GM19438 (cell line): ENCODE measurements around the gene SNAP29.
"Not testable (repeated sequence)": the region's sequence is repeated elsewhere in the genome, so short reads cannot be mapped to it uniquely, and the experiment has no call there.

Source experiments
- ATAC-seq: cut with Tn5 transposase; IDR thresholded peaks from one replicate; pipeline ENCODE4 v1.9.1; 2021; ENCODE audit warnings: low read depth; ENCODE audit not compliant: unreplicated experiment

Gene SNAP29

GRCh38 chr22:20858615-20859416 is at the start of gene SNAP29, which contains the start of gene PI4KA:
Gene SNAP29, plus strand, starts transcription at chr22:20859007. Its CDS starts 104 bp downstream, at chr22:20859111.
Gene PI4KA, minus strand, starts transcription at chr22:20858811. Its CDS starts 86 bp downstream, at chr22:20858725.
- peak; percentile 91 for ATAC-seq

DNA sequence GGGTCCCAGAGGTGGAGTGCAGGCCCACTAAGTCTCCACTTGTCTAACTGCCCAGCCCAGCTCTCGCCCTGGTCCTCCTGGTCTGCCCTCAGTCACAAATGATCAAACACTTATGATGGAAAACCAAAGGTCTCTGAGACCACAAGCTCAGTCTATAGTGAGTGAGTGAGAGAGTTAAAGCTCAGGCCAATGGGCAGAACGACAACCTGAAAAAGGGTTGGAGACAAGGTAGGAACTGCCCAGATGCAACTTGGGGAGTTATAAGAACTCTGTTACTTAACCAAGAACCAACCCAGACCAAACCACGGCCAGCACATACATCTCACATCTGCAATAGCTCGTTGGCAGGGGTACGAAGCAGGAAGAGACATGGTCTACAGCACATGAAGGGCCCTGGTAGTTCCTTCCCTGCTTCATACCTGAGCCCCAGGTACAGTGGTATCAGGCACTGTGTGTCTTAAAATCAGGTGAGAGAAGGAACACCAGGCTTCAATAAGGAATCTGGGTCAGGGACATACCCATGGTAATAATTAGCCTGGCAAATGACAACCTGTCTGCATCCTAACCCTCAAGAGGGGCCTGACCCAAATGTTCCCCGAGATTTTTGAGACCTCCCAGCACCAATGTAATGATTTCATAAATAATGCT is 49.1 kb upstream of the SNAP29 start:
- no peak for ATAC-seq

DNA sequence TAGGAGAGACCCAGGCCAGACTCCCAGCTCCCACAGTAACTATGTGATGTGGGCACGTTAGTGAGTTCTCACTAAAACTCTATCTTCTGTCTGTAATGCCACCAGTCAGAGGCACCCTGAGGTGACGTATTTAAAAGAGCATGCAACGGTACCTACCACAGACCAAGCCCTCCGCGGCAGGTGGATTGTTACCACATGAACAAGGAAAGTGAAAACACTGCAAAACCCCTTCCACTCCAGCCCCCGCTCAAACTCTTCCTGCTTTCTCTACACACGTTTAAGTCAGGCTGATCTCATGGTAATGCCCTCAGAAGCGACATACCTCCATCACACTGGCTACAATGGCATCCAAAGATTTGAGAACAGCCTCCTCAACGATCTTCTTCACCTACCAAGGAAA is 48.2 kb upstream of the SNAP29 start:
- no peak for ATAC-seq

DNA sequence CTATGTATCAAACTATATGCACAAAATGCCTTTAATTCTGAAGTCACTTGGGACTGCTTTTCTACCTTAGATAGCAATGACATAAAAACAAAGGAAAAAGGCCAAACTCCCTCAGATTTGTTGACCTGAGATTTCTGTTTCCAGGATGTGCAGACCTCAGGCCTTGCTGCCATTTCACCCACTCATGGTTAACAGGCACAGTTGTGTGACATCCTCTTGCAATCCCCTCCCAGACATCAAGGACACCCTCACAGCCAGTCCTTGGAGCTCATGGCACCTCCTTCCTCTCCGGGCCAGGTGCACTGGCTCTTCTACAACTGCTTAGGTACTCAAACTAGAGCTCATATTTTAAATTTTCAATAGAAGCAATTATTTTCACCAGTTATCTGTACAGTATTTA is 47.6 kb upstream of the SNAP29 start:
- no peak for ATAC-seq

DNA sequence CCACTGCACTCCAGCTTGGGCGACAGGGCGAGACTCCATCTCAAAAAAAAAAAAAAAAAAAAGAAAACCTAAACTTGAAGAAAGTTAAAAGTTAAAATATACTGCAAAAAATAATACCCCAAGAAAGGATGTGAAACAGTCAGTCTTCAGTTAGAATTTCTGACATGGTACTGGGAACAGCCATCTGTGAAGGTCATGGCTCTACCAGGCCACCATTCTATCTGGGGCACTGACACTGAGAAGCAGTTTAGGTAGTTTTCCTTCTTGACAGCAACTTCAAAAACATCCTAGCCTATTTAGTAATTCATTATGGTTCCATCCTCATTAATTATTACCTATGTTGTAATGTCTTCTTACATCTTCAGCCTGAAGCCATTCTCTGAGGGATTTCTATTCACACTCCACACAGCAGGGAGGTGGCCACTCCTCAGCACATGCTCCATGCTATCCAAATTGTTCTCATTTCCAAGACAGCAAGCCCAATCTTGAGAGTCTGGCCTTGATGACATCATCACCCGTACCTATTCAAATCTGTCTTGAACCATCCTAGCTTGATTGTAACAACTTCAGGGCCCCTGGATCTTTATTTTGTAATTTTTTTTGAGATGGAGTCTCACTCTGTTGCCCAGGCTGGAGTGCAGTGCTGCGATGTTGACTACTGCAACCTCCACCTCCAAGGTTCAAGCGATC is 46.7 kb upstream of the SNAP29 start:
- no peak for ATAC-seq

GRCh38 chr22:20813056-20813455 is 45.8 kb upstream of the SNAP29 start:
- no peak for ATAC-seq

GRCh38 chr22:20814221-20814808 is 44.5 kb upstream of the SNAP29 start:
- ATAC-seq = no peak

GRCh38 chr22:20815477-20816050 is 43.2 kb upstream of the SNAP29 start:
- ATAC-seq = no peak

DNA sequence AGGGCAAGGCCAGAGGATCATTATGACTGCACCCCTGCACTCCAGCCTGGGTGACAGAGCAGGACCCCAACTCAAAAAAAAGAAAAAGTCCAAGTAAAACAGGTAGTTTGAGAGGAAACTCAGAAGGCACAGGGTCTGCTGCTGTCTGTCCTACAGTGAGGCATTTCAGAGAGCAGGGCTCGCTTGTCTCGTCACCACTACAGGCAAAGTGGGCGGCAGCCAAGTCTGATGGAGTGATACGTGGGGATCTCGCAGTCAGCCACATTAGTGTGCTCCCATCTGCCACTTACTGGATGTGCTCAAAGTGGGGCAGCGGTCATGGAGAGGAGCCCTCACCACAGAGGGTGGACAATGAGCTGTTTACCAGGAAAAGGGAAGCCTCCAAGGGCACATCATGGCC is 42.2 kb upstream of the SNAP29 start:
- no peak for ATAC-seq

GRCh38 chr22:20818471-20818870 is 40.3 kb upstream of the SNAP29 start:
- no peak for ATAC-seq

DNA sequence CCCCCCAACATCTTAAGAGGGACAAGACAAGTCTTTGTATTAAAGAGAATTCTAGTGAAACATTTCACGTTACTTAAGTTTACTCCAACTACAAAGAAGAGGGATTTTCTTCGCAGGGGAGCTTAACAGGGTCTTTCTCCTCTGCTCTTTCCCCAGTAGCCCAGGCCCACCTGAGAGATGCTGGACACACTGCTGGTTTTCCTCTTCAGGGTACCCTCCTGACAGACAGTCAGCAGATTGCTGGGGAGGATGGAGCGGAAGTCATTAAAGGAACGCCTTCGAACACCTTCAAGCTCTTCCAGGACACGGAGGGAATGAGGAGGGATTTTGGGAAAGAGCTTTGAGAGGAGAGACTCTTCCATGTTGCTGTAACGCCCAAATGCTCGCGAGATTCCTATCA is 39.3 kb upstream of the SNAP29 start:
- no peak for ATAC-seq

GRCh38 chr22:20821717-20822239 is 37.0 kb upstream of the SNAP29 start:
- not testable (repeated sequence) for ATAC-seq

- no peak for ATAC-seq
Observed at GRCh38 chr22:20822240-20822639, 36.6 kb upstream of the SNAP29 start.

DNA sequence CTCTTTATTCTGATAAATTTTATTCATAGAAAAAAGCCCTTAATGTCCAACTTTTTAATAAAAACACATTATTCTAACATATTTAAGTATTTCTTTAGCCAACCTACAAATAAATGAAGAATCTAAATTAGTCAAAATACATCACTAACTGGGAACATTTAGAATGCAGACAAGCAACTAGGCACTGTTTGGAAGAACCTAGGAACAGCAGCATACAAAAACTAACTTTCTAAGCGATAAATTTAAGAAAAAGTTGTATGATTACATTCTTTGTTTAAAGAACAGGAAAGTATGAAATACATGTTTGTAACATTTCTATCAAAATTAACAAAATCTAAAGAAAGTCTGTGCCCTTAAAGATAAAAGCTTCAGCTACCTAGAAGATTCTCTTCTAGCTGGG is 35.5 kb upstream of the SNAP29 start:
- no peak for ATAC-seq

DNA sequence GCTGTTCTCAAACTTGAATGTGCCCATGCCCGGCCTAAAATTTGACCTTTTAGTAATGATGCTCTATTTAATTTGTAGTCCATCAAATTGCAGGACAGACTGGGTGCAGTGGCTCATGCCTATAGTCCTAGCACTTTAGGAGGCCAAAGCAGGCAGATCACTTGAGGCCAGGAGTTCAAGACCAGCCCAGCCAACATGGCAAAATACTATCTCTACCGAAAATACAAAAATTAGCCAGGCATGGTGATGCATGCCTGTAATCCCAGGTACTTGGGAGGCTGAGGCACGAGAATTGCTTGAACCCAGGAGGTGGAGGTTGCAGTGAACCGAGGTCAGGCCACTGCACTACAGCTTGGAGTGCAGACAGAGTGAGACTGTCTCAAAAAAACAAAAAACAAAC is 33.6 kb upstream of the SNAP29 start:
- ATAC-seq = not testable (repeated sequence)

GRCh38 chr22:20825624-20826023 is 33.2 kb upstream of the SNAP29 start:
- no peak for ATAC-seq

- ATAC-seq = not testable (repeated sequence)
Observed at GRCh38 chr22:20826373-20827152, 32.2 kb upstream of the SNAP29 start.

DNA sequence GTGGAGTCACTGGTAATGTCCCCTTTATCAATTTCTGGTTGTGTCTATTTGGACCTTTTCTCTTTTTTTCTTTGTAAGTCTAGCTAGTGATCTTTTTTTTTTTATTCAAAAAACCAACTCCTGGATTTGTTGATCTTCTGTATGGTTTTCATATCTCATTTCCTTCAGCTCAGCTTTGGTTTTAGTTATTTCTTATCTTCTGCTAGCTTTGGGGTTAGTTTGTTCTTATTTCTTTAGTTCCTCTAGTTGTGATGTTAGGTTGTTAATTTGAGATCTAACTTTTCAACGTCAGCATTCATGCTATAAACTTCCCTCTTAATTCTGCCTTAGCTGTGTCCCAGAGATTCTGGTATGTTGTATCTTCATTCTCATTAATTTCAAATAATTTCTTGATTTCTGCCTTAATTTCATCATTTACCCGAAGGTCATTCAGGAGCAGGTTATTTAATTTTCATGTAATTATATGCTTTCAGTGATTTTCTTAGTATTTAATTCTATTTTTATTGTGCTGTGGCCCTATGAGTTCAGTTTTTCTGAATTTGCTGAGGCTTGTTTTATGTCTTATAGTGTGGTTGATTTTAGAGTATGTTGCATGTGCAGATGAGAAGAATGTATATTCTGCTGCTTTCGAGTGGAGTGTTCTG is 29.2 kb upstream of the SNAP29 start:
- ATAC-seq = no peak

GRCh38 chr22:20833225-20833665 is 25.6 kb upstream of the SNAP29 start:
- no peak for ATAC-seq
